ENCODE data around the gene SLC16A11. TPM values are rescaled to one million over a fixed set of nuclear protein-coding genes. Genes with fewer than 3 reads are reported as not detected.

Gene SLC16A11
- total and polyA plus RNA-seq, 8 donors, result 0.61 to 17.3 (median 3.0) TPM

DNA sequence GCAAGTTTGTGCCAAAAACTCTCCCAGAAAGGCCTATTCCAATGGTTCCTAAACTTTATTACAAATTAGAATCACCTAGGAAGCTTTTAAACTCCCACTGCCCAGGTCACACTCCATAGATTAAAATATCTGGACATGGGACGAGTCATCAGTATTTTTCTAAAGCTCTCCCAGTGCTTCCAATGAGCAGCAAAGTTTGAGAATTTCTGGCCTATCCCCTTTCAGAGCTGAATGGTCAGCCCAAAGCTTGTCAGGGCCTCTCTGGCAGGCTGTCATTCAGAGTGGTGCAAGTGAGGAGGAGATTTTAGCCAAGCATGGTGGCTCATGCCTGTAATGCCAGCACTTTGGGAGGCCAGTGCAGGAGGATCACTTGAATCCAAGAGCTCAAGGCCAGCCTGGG, 18.6 kb downstream of the SLC16A11 start:
- 72 to 76% methylated on average over 1 of the region's 1 CpG for WGBS, 2 donors
- no peak overlapping the region for H3K27ac ChIP-seq

DNA sequence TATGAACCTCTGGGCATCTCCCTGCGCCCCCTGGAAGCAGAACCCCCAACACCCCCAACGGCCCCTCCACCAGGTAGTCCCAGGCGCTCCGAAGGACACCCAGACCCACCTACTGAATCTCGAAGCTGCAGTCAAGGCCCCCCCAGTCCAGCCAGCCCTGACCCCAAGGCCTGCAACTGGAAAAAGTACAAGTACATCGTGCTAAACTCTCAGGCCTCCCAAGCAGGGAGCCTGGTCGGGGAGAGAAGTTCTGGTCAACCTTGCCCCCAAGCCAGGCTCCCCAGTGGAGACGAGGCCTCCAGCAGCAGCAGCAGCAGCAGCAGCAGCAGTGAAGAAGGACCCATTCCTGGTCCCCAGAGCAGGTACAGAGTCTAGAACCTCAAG, 19.5 kb downstream of the SLC16A11 start:
- Histone ChIP-seq H3K4me1 (peaks cover 0 to 10% (median 0%) of the 10 kb centered on the region in 3 donors), H3K9me3 (no peaks in the 10 kb centered on the region), H3K4me3 (no peak overlapping the region), H3K36me3 (no peaks in the 10 kb centered on the region), H3K27ac (no peak overlapping the region), H3K27me3 (no peaks in the 10 kb centered on the region)
- no peak for DNase-seq
- WGBS, 2 donors, result 70 to 72% methylated on average over 8 of the region's 8 CpGs
- TF ChIP-seq CTCF (IDR thresholded peaks at IDR 0.05), result no peak
- FAIRE-seq, result no peak
- intact Hi-C loops (cut with DNase I), result no loop called here
- no peak for ATAC-seq

More for the DNA sequence above, 18.6 kb downstream of the SLC16A11 start:
- ATAC-seq, result no peak
- Histone ChIP-seq H3K27me3 (no peaks in the 10 kb centered on the region), H3K9me3 (no peaks in the 10 kb centered on the region), H3K4me3 (no peak overlapping the region), H3K36me3 (no peaks in the 10 kb centered on the region), H3K4me1 (peaks cover 0 to 10% (median 0%) of the 10 kb centered on the region in 3 donors)
- no peak for FAIRE-seq
- TF ChIP-seq CTCF (IDR thresholded peaks at IDR 0.05), result no peak
- no peak for DNase-seq
- intact Hi-C loops (cut with DNase I), result no loop called here

DNA sequence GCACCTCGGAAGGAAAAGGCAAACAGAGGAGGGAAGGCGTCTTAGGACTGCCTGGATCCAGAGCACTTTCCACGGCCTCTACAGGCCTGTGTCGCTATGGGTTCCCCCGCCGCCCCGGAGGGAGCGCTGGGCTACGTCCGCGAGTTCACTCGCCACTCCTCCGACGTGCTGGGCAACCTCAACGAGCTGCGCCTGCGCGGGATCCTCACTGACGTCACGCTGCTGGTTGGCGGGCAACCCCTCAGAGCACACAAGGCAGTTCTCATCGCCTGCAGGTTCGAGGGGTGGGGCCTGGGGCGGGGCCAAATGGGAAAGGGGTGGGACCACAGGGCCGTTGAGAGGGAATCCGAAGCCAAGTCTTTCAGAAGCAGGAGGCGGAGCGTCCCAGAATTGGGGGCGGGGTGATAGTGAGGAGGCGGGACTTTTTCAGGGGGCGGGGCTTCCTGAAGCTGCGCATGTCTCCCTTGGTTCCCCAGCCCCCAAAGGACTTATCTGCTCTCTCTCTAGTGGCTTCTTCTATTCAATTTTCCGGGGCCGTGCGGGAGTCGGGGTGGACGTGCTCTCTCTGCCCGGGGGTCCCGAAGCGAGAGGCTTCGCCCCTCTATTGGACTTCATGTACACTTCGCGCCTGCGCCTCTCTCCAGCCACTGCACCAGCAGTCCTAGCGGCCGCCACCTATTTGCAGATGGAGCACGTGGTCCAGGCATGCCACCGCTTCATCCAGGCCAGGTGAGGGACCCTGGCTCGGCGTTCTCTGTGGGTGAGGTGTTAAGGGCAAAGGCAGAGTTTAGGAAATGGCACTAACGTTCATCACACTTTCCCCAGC, 20.1 kb downstream of the SLC16A11 start:
- peak overlapping the region in 2 of 4 donors; percentile 33 to 62 for H3K27ac ChIP-seq
- FAIRE-seq, result no peak
- DNase-seq, result peak; percentile 87 to 97 (median 95)
- no peaks in the 10 kb centered on the region for H3K27me3 ChIP-seq
- intact Hi-C loops (cut with DNase I), result no loop called here
- 31 to 35% methylated on average over 51 of the region's 51 CpGs for WGBS, 2 donors
- no peak for TF ChIP-seq CTCF (IDR thresholded peaks at IDR 0.05)
- H3K36me3 ChIP-seq, result no peaks in the 10 kb centered on the region
- peak; percentile 72 to 79 (median 76) for ATAC-seq
- H3K9me3 ChIP-seq, result no peaks in the 10 kb centered on the region
- peaks cover 0 to 10% (median 0%) of the 10 kb centered on the region in 3 donors for H3K4me1 ChIP-seq
- peak overlapping the region in 2 of 4 donors; percentile 17 to 36 for H3K4me3 ChIP-seq

DNA sequence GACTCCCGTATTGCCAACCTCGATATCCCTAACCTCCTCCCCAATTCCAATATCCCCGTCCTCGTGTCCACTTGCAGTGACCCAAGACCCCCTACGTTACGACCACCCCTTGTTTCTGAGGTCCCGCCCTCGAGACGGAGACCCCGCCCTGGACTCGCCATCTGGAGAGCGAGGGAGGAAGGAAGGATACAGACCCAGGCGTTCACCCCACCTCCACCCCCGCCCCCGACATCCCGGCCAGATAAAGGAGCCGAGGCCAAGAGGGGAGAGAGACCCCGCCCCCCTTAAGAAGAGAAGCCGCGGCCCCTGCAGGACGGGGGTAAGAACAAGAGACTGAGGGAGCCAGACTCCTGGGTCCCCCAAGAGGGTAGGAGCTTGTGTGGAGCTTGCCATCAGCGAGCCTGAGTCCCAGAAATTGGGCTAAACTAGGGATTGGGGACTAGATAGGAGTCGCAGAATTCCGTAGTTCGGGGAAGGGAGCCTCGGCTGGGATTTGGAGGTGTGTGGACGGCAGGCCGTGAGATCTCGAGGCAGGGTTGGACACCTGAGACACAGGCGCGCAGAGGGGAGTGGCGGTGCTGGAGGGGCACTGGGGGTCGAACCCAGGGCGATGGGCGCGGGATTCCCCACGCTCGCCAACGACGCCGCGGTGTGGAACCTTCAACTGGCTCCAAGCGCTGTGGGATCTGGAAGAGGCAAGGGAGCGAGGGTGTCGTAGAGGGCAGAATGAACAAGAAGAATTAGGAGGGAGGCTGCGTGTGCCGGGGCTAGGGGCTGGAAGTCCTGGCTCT, 20.9 kb downstream of the SLC16A11 start, which contains the start of gene BCL6B:
TSS of gene BCL6B (plus strand) at position 270 of the 791 bp plus-strand sequence. CDS start 622 bp downstream, outside the sequence.
- FAIRE-seq, result no peak
- H3K4me1 ChIP-seq, result peaks cover 0 to 10% (median 0%) of the 10 kb centered on the region in 3 donors
- H3K27ac ChIP-seq, result peak within 1 kb of the TSS in 2 of 4 donors; percentile 33 to 62
- no peaks in the 10 kb centered on the region for H3K9me3 ChIP-seq
- WGBS, 2 donors, result 10 to 12% methylated on average over 45 to 47 of the region's 47 CpGs
- TF ChIP-seq CTCF (IDR thresholded peaks at IDR 0.05), result no peak
- DNase-seq, result peak in 1 of 6 donors; percentile 52
- no peaks in the 10 kb centered on the region for H3K27me3 ChIP-seq
- no peaks in the 10 kb centered on the region for H3K36me3 ChIP-seq
- intact Hi-C loops (cut with DNase I), result no loop called here
- ATAC-seq, result peak in 1 of 4 donors; percentile 3
- peak within 1 kb of the TSS in 2 of 4 donors; percentile 17 to 36 for H3K4me3 ChIP-seq

All from pancreas (tissue), 10 donors.